ENCODE measurements around the gene STAU1. TPM values are rescaled to one million over a fixed set of nuclear protein-coding genes. Genes with fewer than 3 reads are reported as not detected.
A peak's percentile ranks its signal among the peaks of the same experiment; 100 is the strongest.
"Not testable (repeated sequence)": the region's sequence is repeated elsewhere in the genome, so short reads cannot be mapped to it uniquely, and the experiment has no call there.

STAU1 gene
- polyA plus RNA-seq, 3 donors = 17.3 to 34.2 (median 24.0) TPM

- Histone ChIP-seq H3K4me2 (replicated peaks; ENCODE audit: extremely low read depth, low read length, poor library complexity, severe bottlenecking) (no peak overlapping the region), H3K9me3 (replicated peaks in 1 of 2; ENCODE audit: control insufficient read depth in 1 of 2, insufficient read depth in 1 of 2, low read length in 2 of 2) (no peaks in the 10 kb centered on the region), H2AFZ (ENCODE audit: insufficient read depth, low read depth, low read length, poor library complexity, severe bottlenecking) (no peak overlapping the region), H3K4me3 (replicated peaks in 1 of 3; ENCODE audit: low read depth in 2 of 3, low read length in 3 of 3) (no peak overlapping the region), H3K27me3 (ENCODE audit: control insufficient read depth in 2 of 2, insufficient read depth in 2 of 2, low read length in 2 of 2) (no peaks in the 10 kb centered on the region), H3K9ac (ENCODE audit: insufficient read depth, low read length, poor library complexity, severe bottlenecking) (no peak overlapping the region), H3K36me3 (replicated peaks in 1 of 2; ENCODE audit: control insufficient read depth in 1 of 2, insufficient read depth in 2 of 2, low read length in 2 of 2) (no peaks in the 10 kb centered on the region), H3K79me2 (ENCODE audit: insufficient read depth, low read length) (no peaks in the 10 kb centered on the region), H3K27ac (ENCODE audit: low read depth in 1 of 2, low read length in 2 of 2) (no peak overlapping the region), H4K20me1 (ENCODE audit: insufficient read depth, low read length) (no peaks in the 10 kb centered on the region), H3K4me1 (ENCODE audit: control insufficient read depth in 1 of 2, insufficient read depth in 2 of 2, low read length in 2 of 2) (no peaks in the 10 kb centered on the region)
- Mint-ChIP-seq H3K27ac (no peak overlapping the region), H3K27me3 (ENCODE audit: low read depth in 3 of 3) (peaks cover 0 to 5% (median 3%) of the 10 kb centered on the region in 3 donors), H3K9me3 (peaks cover 0 to 11% (median 5%) of the 10 kb centered on the region in 7 donors), H3K4me3 (no peak overlapping the region), H3K36me3 (no peaks in the 10 kb centered on the region), H3K4me1 (no peaks in the 10 kb centered on the region)
- TF ChIP-seq CTCF (IDR thresholded peaks at IDR 0.05) = no peak
- intact Hi-C loops (cut with micrococcal nuclease) = no loop called here
- no peak for DNase-seq
- 100% methylated on average over 3 of the region's 4 CpGs for WGBS (ENCODE audit: insufficient coverage)
These were observed 11.7 kb upstream of the STAU1 start for GRCh38 chr20:49199729-49200293.

GRCh38 chr20:49192944-49193518, 4.9 kb upstream of the STAU1 start:
- H3K27me3 Mint-ChIP-seq (ENCODE audit: low read depth in 3 of 3); intact Hi-C loops (cut with micrococcal nuclease); H3K4me3 ChIP-seq (replicated peaks in 1 of 3; ENCODE audit: low read depth in 2 of 3, low read length in 3 of 3); H3K4me3 Mint-ChIP-seq; H2AFZ ChIP-seq (ENCODE audit: insufficient read depth, low read depth, low read length, poor library complexity, severe bottlenecking); H3K4me1 Mint-ChIP-seq; H3K4me2 ChIP-seq (replicated peaks; ENCODE audit: extremely low read depth, low read length, poor library complexity, severe bottlenecking); H3K4me1 ChIP-seq (ENCODE audit: control insufficient read depth in 1 of 2, insufficient read depth in 2 of 2, low read length in 2 of 2); H3K9ac ChIP-seq (ENCODE audit: insufficient read depth, low read length, poor library complexity, severe bottlenecking); H3K36me3 ChIP-seq (replicated peaks in 1 of 2; ENCODE audit: control insufficient read depth in 1 of 2, insufficient read depth in 2 of 2, low read length in 2 of 2); H3K36me3 Mint-ChIP-seq; H3K9me3 Mint-ChIP-seq; H3K27me3 ChIP-seq (ENCODE audit: control insufficient read depth in 2 of 2, insufficient read depth in 2 of 2, low read length in 2 of 2); H3K79me2 ChIP-seq (ENCODE audit: insufficient read depth, low read length); H3K9me3 ChIP-seq (replicated peaks in 1 of 2; ENCODE audit: control insufficient read depth in 1 of 2, insufficient read depth in 1 of 2, low read length in 2 of 2); H3K27ac ChIP-seq (ENCODE audit: low read depth in 1 of 2, low read length in 2 of 2); H4K20me1 ChIP-seq (ENCODE audit: insufficient read depth, low read length); DNase-seq: not testable (repeated sequence)
- WGBS (ENCODE audit: insufficient coverage) = 83% methylated on average over 8 of the region's 11 CpGs
- peak overlapping the region in 1 of 7 donors; percentile 30 for H3K27ac Mint-ChIP-seq

Data from CD14-positive monocyte (primary cell).